Duodenal mucosa (tissue), 2 donors: ENCODE measurements around the gene MAGI1.

Source experiments
- H3K27ac ChIP-seq: one replicate; pipeline ENCODE4 v1.7.0; 2013; ENCODE audit warnings: low read depth, low read length
- H3K27me3 ChIP-seq, 2 donors: one replicate each; pipeline ENCODE4 v1.7.0; 2013; ENCODE audit warnings: low read length in 2 of 2, control low read depth in 1 of 2; ENCODE audit not compliant: insufficient read depth in 2 of 2, control insufficient read depth in 1 of 2
- H3K36me3 ChIP-seq, 2 donors: one replicate each; pipeline ENCODE4 v1.7.0; 2013; ENCODE audit warnings: low read length in 2 of 2, control low read depth in 1 of 2; ENCODE audit not compliant: insufficient read depth in 2 of 2, control insufficient read depth in 1 of 2
- H3K4me1 ChIP-seq, 2 donors: one replicate each; pipeline ENCODE4 v1.7.0; 2013; ENCODE audit warnings: low read length in 2 of 2, control low read depth in 1 of 2; ENCODE audit not compliant: insufficient read depth in 2 of 2, control insufficient read depth in 1 of 2
- H3K4me3 ChIP-seq, 2 donors: one replicate each; pipeline ENCODE4 v1.7.0; 2013; ENCODE audit warnings: low read length in 2 of 2, low read depth in 1 of 2
- H3K9ac ChIP-seq, 2 donors: one replicate each; pipeline ENCODE4 v1.7.0; 2013; ENCODE audit warnings: low read length in 2 of 2, low read depth in 1 of 2
- H3K9me3 ChIP-seq, 2 donors: one replicate each; pipeline ENCODE4 v1.7.0; 2013; ENCODE audit warnings: low read length in 2 of 2, control low read depth in 1 of 2; ENCODE audit not compliant: control insufficient read depth in 1 of 2

The MAGI1 gene

GRCh38 chr3:65855370-65856100 is 183.2 kb downstream of the MAGI1 start:
- peaks cover 6 to 20% of the 10 kb centered on the region in 2 donors for H3K4me1 ChIP-seq
- H3K27me3 ChIP-seq: no peaks in the 10 kb centered on the region
- H3K4me3 ChIP-seq: no peak overlapping the region
- H3K9me3 ChIP-seq: peaks cover 0 to 3% of the 10 kb centered on the region in 2 donors
- no peak overlapping the region for H3K27ac ChIP-seq
- H3K9ac ChIP-seq: no peak overlapping the region
- no peaks in the 10 kb centered on the region for H3K36me3 ChIP-seq

- no peaks in the 10 kb centered on the region for H3K27me3 ChIP-seq
- H3K4me1 ChIP-seq: peaks cover 6 to 20% of the 10 kb centered on the region in 2 donors
- no peak overlapping the region for H3K27ac ChIP-seq
- H3K9me3 ChIP-seq: peaks cover 0 to 3% of the 10 kb centered on the region in 2 donors
- H3K4me3 ChIP-seq: no peak overlapping the region
- H3K9ac ChIP-seq: no peak overlapping the region
- H3K36me3 ChIP-seq: no peaks in the 10 kb centered on the region
Measured at GRCh38 chr3:65854606-65855304, 184.0 kb downstream of the MAGI1 start.

GRCh38 chr3:65851827-65852226 is 186.9 kb downstream of the MAGI1 start:
- H3K4me1 ChIP-seq: peaks cover 6 to 10% of the 10 kb centered on the region in 2 donors
- no peaks in the 10 kb centered on the region for H3K9me3 ChIP-seq
- H3K27ac ChIP-seq: no peak overlapping the region
- no peak overlapping the region for H3K9ac ChIP-seq
- no peak overlapping the region for H3K4me3 ChIP-seq
- no peaks in the 10 kb centered on the region for H3K27me3 ChIP-seq
- H3K36me3 ChIP-seq: no peaks in the 10 kb centered on the region

GRCh38 chr3:65850261-65850660 is 188.5 kb downstream of the MAGI1 start:
- H3K4me1 ChIP-seq: peaks cover 6% of the 10 kb centered on the region in 2 donors
- no peak overlapping the region for H3K27ac ChIP-seq
- H3K9me3 ChIP-seq: no peaks in the 10 kb centered on the region
- no peak overlapping the region for H3K9ac ChIP-seq
- H3K36me3 ChIP-seq: no peaks in the 10 kb centered on the region
- no peak overlapping the region for H3K4me3 ChIP-seq
- H3K27me3 ChIP-seq: no peaks in the 10 kb centered on the region

GRCh38 chr3:65848024-65848423 is 190.7 kb downstream of the MAGI1 start:
- Histone ChIP-seq H3K4me1 (no peaks in the 10 kb centered on the region), H3K36me3 (no peaks in the 10 kb centered on the region), H3K9me3 (no peaks in the 10 kb centered on the region), H3K27ac (no peak overlapping the region), H3K27me3 (no peaks in the 10 kb centered on the region), H3K9ac (no peak overlapping the region), H3K4me3 (no peak overlapping the region)

- no peaks in the 10 kb centered on the region for H3K9me3 ChIP-seq
- H3K27ac ChIP-seq: no peak overlapping the region
- no peak overlapping the region for H3K9ac ChIP-seq
- no peaks in the 10 kb centered on the region for H3K36me3 ChIP-seq
- H3K4me3 ChIP-seq: no peak overlapping the region
- H3K27me3 ChIP-seq: no peaks in the 10 kb centered on the region
- H3K4me1 ChIP-seq: no peaks in the 10 kb centered on the region
Measured at GRCh38 chr3:65846936-65847335, 191.8 kb downstream of the MAGI1 start.

GRCh38 chr3:65844370-65844769 is 194.3 kb downstream of the MAGI1 start:
- Histone ChIP-seq H3K36me3 (no peaks in the 10 kb centered on the region), H3K27me3 (no peaks in the 10 kb centered on the region), H3K4me3 (no peak overlapping the region), H3K9me3 (no peaks in the 10 kb centered on the region), H3K9ac (no peak overlapping the region), H3K27ac (no peak overlapping the region), H3K4me1 (no peaks in the 10 kb centered on the region)

GRCh38 chr3:65843732-65844131 is 195.0 kb downstream of the MAGI1 start:
- Histone ChIP-seq H3K4me3 (no peak overlapping the region), H3K4me1 (no peaks in the 10 kb centered on the region), H3K9me3 (no peaks in the 10 kb centered on the region), H3K36me3 (no peaks in the 10 kb centered on the region), H3K9ac (no peak overlapping the region), H3K27me3 (no peaks in the 10 kb centered on the region), H3K27ac (no peak overlapping the region)

GRCh38 chr3:65837604-65838003 is 201.1 kb downstream of the MAGI1 start:
- Histone ChIP-seq H3K9ac (no peak overlapping the region), H3K4me1 (no peaks in the 10 kb centered on the region), H3K36me3 (no peaks in the 10 kb centered on the region), H3K9me3 (no peaks in the 10 kb centered on the region), H3K4me3 (no peak overlapping the region), H3K27me3 (no peaks in the 10 kb centered on the region), H3K27ac (no peak overlapping the region)

- Histone ChIP-seq H3K4me3 (no peak overlapping the region), H3K9ac (no peak overlapping the region), H3K36me3 (no peaks in the 10 kb centered on the region), H3K27ac (no peak overlapping the region), H3K9me3 (no peaks in the 10 kb centered on the region), H3K4me1 (no peaks in the 10 kb centered on the region), H3K27me3 (no peaks in the 10 kb centered on the region)
Measured at GRCh38 chr3:65836047-65836446, 202.7 kb downstream of the MAGI1 start.
